A549 (cell line): ENCODE measurements around the gene ITPKB. TPM values are rescaled to one million over a fixed set of nuclear protein-coding genes. Genes with fewer than 3 reads are reported as not detected.

Experiments used
- ATAC-seq, 2 experiments: fragments of 200-7000 bp in 1 of 2; fragments of >200 bp in 1 of 2; cut with Nextera tagmentation in 1 of 2; cut with Tn5 transposase in 1 of 2; 3 replicates each; pipeline versions ENCODE4 v1.8.0 to v1.9.1; 2018 to 2020; ENCODE audit warnings: mild to moderate bottlenecking in 1 of 2, moderate library complexity in 1 of 2
- CTCF ChIA-PET: fragments of 300-600 bp; sonication (Branson Sonifier 250); formaldehyde crosslinking; extraction: SDS; loops from one replicate; lab custom pipeline; 2021; ENCODE audit warnings: antibody characterized with exemption, inconsistent platforms; lab: Yijun Ruan, JAX
- POLR2A ChIA-PET: fragments of 350-600 bp; formaldehyde crosslinking; extraction: SDS; loops from one replicate; lab custom pipeline; 2021; ENCODE audit warnings: antibody characterized with exemption, inconsistent platforms; lab: Yijun Ruan, JAX
- DNase-seq, 2 experiments: peaks; one replicate each; pipeline versions ENCODE4 v3.0.0 to v3.0.0-alpha.2; 2011 to 2016; ENCODE audit warnings: low read depth in 1 of 2, low spot score in 1 of 2
- FAIRE-seq: peaks from 2 replicates; lab custom pipeline; 2011; peaks lifted over from hg19 to GRCh38; lab: Jason Lieb, UNC
- H3K27ac ChIP-seq, 2 experiments: fragments of >200 bp; sonication (Bioruptor Twin); formaldehyde crosslinking; 3 replicates each; pipeline ENCODE4 v1.5.1; 2016 to 2017
- H3K4me1 ChIP-seq: fragments of >200 bp; sonication (Bioruptor Twin); formaldehyde crosslinking; 3 replicates; pipeline ENCODE4 v1.6.1; 2016
- H3K4me2 ChIP-seq: fragments of >200 bp; sonication (Bioruptor Twin); formaldehyde crosslinking; 3 replicates; pipeline ENCODE4 v1.6.1; 2016
- H3K4me3 ChIP-seq: fragments of >200 bp; sonication (Bioruptor Twin); formaldehyde crosslinking; 3 replicates; pipeline ENCODE4 v1.5.1; 2016
- H3K9me3 ChIP-seq: fragments of >200 bp; sonication (Bioruptor Twin); formaldehyde crosslinking; 3 replicates; pipeline ENCODE4 v1.6.1; 2016
- BCL3 ChIP-seq: fragments of >200 bp; sonication (Bioruptor Twin); formaldehyde crosslinking; IDR thresholded peaks from 3 replicates; pipeline ENCODE4 v1.6.1; 2016
- CHD2 ChIP-seq: fragments of 150-350 bp; IDR thresholded peaks from 2 replicates; pipeline ENCODE4 v1.6.1; 2014; ENCODE audit warnings: low read length; ENCODE audit not compliant: partially characterized antibody
- CHD4 ChIP-seq: fragments of 200-600 bp; sonication (generic); IDR thresholded peaks from 2 replicates; pipeline ENCODE4 v1.6.1; 2016; ENCODE audit warnings: antibody characterized with exemption, mild to moderate bottlenecking, borderline replicate concordance
- E2F6 ChIP-seq: IDR thresholded peaks from 2 replicates; pipeline ENCODE4 v1.6.1; 2012; ENCODE audit warnings: low read depth, borderline replicate concordance
- EHF ChIP-seq: fragments of 250-450 bp; sonication (Bioruptor Pico); IDR thresholded peaks from 2 replicates; pipeline ENCODE4 v1.5.0; 2020; ENCODE audit warnings: mild to moderate bottlenecking
- ELK1 ChIP-seq: fragments of 150-350 bp; IDR thresholded peaks from 2 replicates; pipeline ENCODE4 v1.6.1; 2014; ENCODE audit warnings: low read depth, mild to moderate bottlenecking, low read length
- ESRRA ChIP-seq: fragments of 150-350 bp; IDR thresholded peaks from 2 replicates; pipeline ENCODE4 v1.6.1; 2014; ENCODE audit warnings: mild to moderate bottlenecking, low read length, borderline replicate concordance
- FOSB ChIP-seq: fragments of 250-450 bp; sonication (Bioruptor Pico); IDR thresholded peaks from 2 replicates; pipeline ENCODE4 v1.5.0; 2020; ENCODE audit warnings: mild to moderate bottlenecking, moderate library complexity
- FOXS1 ChIP-seq: fragments of 250-450 bp; sonication (Bioruptor Pico); IDR thresholded peaks from 2 replicates; pipeline ENCODE4 v1.5.0; 2020; ENCODE audit warnings: mild to moderate bottlenecking, moderate library complexity
- HEYL ChIP-seq: fragments of 250-450 bp; sonication (Bioruptor Pico); IDR thresholded peaks from 2 replicates; pipeline ENCODE4 v1.8.0; 2021; ENCODE audit warnings: mild to moderate bottlenecking, moderate library complexity
- HMGXB4 ChIP-seq: fragments of 250-450 bp; sonication (Bioruptor Pico); IDR thresholded peaks from 2 replicates; pipeline ENCODE4 v1.5.0; 2021; ENCODE audit warnings: mild to moderate bottlenecking, moderate library complexity, borderline replicate concordance
- HOXB13 ChIP-seq: fragments of 250-450 bp; sonication (Bioruptor Pico); IDR thresholded peaks from 2 replicates; pipeline ENCODE4 v1.5.0; 2020; ENCODE audit warnings: low read depth, mild to moderate bottlenecking, moderate library complexity
- HOXB5 ChIP-seq: fragments of 250-450 bp; sonication (Bioruptor Pico); IDR thresholded peaks from 2 replicates; pipeline ENCODE4 v1.5.0; 2020; ENCODE audit warnings: mild to moderate bottlenecking, moderate library complexity
- JUN ChIP-seq, 2 experiments: fragments of >200 bp; sonication (Bioruptor Twin); formaldehyde crosslinking; IDR thresholded peaks; 2 replicates in 1 of 2; 3 replicates in 1 of 2; pipeline ENCODE4 v1.6.1; 2016 to 2017
- MAFK ChIP-seq: fragments of 450-650 bp; IDR thresholded peaks from 2 replicates; pipeline ENCODE4 v1.6.1; 2014; ENCODE audit not compliant: partially characterized antibody
- NFE2L2 ChIP-seq: fragments of 150-350 bp; conservative IDR thresholded peaks from 2 replicates; pipeline ENCODE4 v1.6.1; 2014; ENCODE audit warnings: low read length
- NR3C1 ChIP-seq: fragments of >200 bp; sonication (Bioruptor Twin); formaldehyde crosslinking; IDR thresholded peaks from 3 replicates; pipeline ENCODE4 v1.6.1; 2017
- RAD21 ChIP-seq, 2 experiments: fragments of >200 bp in 1 of 2; sonication (Bioruptor Twin) in 1 of 2; formaldehyde crosslinking in 1 of 2; IDR thresholded peaks in 1 of 2; conservative IDR thresholded peaks in 1 of 2; 2 replicates in 1 of 2; 3 replicates in 1 of 2; pipeline ENCODE4 v1.6.1; 2012 to 2018; ENCODE audit warnings: inconsistent platforms in 1 of 2
- RARB ChIP-seq: fragments of 250-450 bp; sonication (Bioruptor Pico); IDR thresholded peaks from 2 replicates; pipeline ENCODE4 v1.8.0; 2021; ENCODE audit warnings: mild to moderate bottlenecking, moderate library complexity
- REST ChIP-seq: fragments of 200-600 bp; sonication (generic); IDR thresholded peaks from 2 replicates; pipeline ENCODE4 v1.6.1; 2016; ENCODE audit warnings: antibody characterized with exemption, mild to moderate bottlenecking, moderate library complexity
- SMC3 ChIP-seq: fragments of >200 bp; sonication (Bioruptor Twin); formaldehyde crosslinking; IDR thresholded peaks from 3 replicates; pipeline ENCODE4 v1.6.1; 2018; ENCODE audit warnings: inconsistent platforms
- TFCP2L1 ChIP-seq: fragments of 250-450 bp; sonication (Bioruptor Pico); IDR thresholded peaks from 2 replicates; pipeline ENCODE4 v1.5.0; 2021; ENCODE audit warnings: mild to moderate bottlenecking
- ZNF302 ChIP-seq: fragments of 250-450 bp; sonication (Bioruptor Pico); IDR thresholded peaks from 2 replicates; pipeline ENCODE4 v1.9.0; 2021; ENCODE audit warnings: inconsistent platforms, mild to moderate bottlenecking, moderate library complexity
- WGBS: methylation state at CpG from one replicate; pipeline ENCODE4 v1.1.6; 2017; ENCODE audit errors: missing lambda C conversion rate; 5-methylcytosine and 5-hydroxymethylcytosine counted together
- polyA plus RNA-seq, 4 experiments: library from polyadenylated mRNA; depleted of rRNA in 3 of 4; stranded (reverse); fragments of >200 nt; fragmentation: RNase III in 1 of 4; extraction: RNeasy Plus Mini Kit Qiagen cat#74134 plus additional on column Dnase treatment in 1 of 4; gene quantifications; 2 replicates in 3 of 4; 3 replicates in 1 of 4; pipeline ENCODE4 v1.2.3, GENCODE V29; 2011 to 2017

The ITPKB gene
- polyA plus RNA-seq, 2 of the 4 experiments (the other 2 are of a cell fraction), result 1.7 to 2.8 TPM

- ChIA-PET CTCF (interaction anchor here (1.1 to 2.7 kb wide), 8 partner anchors 13 to 343 kb away, joined by 3 to 24 read pairs (median 10); no protein-coding TSS in a partner anchor), POLR2A (no interaction called here)
- Histone ChIP-seq H3K9me3 (peaks cover 8% of the 10 kb centered on the region; the same call in 2 of the 3 replicates), H3K4me1 (no peaks in the 10 kb centered on the region), H3K4me3 (no peak overlapping the region), H3K27ac (no peak overlapping the region), H3K4me2 (no peak overlapping the region)
- ATAC-seq (no peak), FAIRE-seq (no peak), DNase-seq (no peak)
- 49% methylated on average over 6 of the region's 6 CpGs for WGBS
- no peak for TF ChIP-seq JUN (IDR thresholded peaks at IDR 0.05)
Observed at GRCh38 chr1:226625326-226625725, 113.8 kb downstream of the ITPKB start.

- Histone ChIP-seq H3K4me1 (no peaks in the 10 kb centered on the region), H3K4me3 (no peak overlapping the region), H3K27ac (no peak overlapping the region), H3K4me2 (no peak overlapping the region), H3K9me3 (peaks cover 8% of the 10 kb centered on the region; the same call in 2 of the 3 replicates)
- ChIA-PET POLR2A (no interaction called here), CTCF (interaction anchor here (0.7 to 1.4 kb wide), 6 partner anchors 9 to 216 kb away, joined by 3 to 4 read pairs (median 4); no protein-coding TSS in a partner anchor)
- WGBS, result 41% methylated on average over 5 of the region's 5 CpGs
- FAIRE-seq, result no peak
- no peak for DNase-seq
- TF ChIP-seq EHF (CRISPR knock-in tag) (no peak), HOXB13 (CRISPR knock-in tag) (no peak), JUN (IDR thresholded peaks at IDR 0.05) (no peak), RAD21 (conservative IDR thresholded peaks at IDR 0.05 in 1 of 2, IDR thresholded peaks at IDR 0.05 in 1 of 2) (no peak)
- ATAC-seq, result no peak
Observed at GRCh38 chr1:226624526-226624925, 114.6 kb downstream of the ITPKB start.

GRCh38 chr1:226622012-226622411, 117.1 kb downstream of the ITPKB start:
- no peak for ATAC-seq
- H3K4me2 ChIP-seq, result no peak overlapping the region
- ChIA-PET POLR2A (no interaction called here), CTCF (no interaction called here)
- no peak for DNase-seq
- peaks cover 8% of the 10 kb centered on the region; the same call in 2 of the 3 replicates for H3K9me3 ChIP-seq
- no peak overlapping the region for H3K27ac ChIP-seq
- H3K4me3 ChIP-seq, result no peak overlapping the region
- FAIRE-seq, result no peak
- H3K4me1 ChIP-seq, result no peaks in the 10 kb centered on the region
- no peak for TF ChIP-seq E2F6
- TF ChIP-seq FOSB, result no peak
- TF ChIP-seq HEYL (CRISPR knock-in tag), result no peak
- no peak for TF ChIP-seq EHF (CRISPR knock-in tag)
- no peak for TF ChIP-seq FOXS1 (CRISPR knock-in tag)
- TF ChIP-seq RARB (CRISPR knock-in tag), result no peak
- no peak for TF ChIP-seq BCL3
- TF ChIP-seq ESRRA, result no peak
- TF ChIP-seq ELK1, result no peak
- no peak for TF ChIP-seq TFCP2L1
- TF ChIP-seq REST, result no peak
- TF ChIP-seq NFE2L2, result no peak
- TF ChIP-seq CHD4, result no peak
- no peak for TF ChIP-seq SMC3
- no peak for TF ChIP-seq HOXB5 (CRISPR knock-in tag)
- no peak for TF ChIP-seq ZNF302
- no peak for TF ChIP-seq MAFK
- no peak for TF ChIP-seq HMGXB4
- no peak for TF ChIP-seq CHD2
- TF ChIP-seq NR3C1, result no peak
